ENCODE measurements around the gene STIP1. TPM values are rescaled to one million over a fixed set of nuclear protein-coding genes. Genes with fewer than 3 reads are reported as not detected.

The STIP1 gene
- total and polyA plus RNA-seq, 10 of the 15 experiments (the other 5 are each of a cell fraction or from before 2014, with no cell fraction given) = 25.2 to 291 (median 191) TPM

GRCh38 chr11:64183890-64184289 is 2.1 kb upstream of the STIP1 start:
- RAD21 ChIA-PET (ENCODE audit: unreplicated experiment) = interaction anchor here (0.9 to 2.5 kb wide), 3 partner anchors 22 to 198 kb away, joined by 3 to 32 read pairs (median 3); partner anchors contain the start of gene FERMT3
- BruUV-seq (replicated peaks) = no TSS peak
- Histone ChIP-seq H3K36me3 (ENCODE audit: control insufficient read depth in 2 of 2, insufficient read depth in 2 of 2, low read length in 1 of 2) (no peaks in the 10 kb centered on the region), H3K27me3 (replicated peaks in 1 of 2; ENCODE audit: control insufficient read depth in 2 of 2, insufficient read depth in 2 of 2, low read length in 1 of 2) (no peaks in the 10 kb centered on the region), H3K27ac (ENCODE audit: control insufficient read depth, insufficient read depth) (peak overlapping the region; percentile 33; the same call in 1 of the 2 replicates), H3K4me1 (ENCODE audit: control insufficient read depth, insufficient read depth, low read length) (peaks cover 20% of the 10 kb centered on the region), H3K79me2 (ENCODE audit: control insufficient read depth, insufficient read depth, low read length) (peaks cover 22% of the 10 kb centered on the region), H2AFZ (ENCODE audit: control insufficient read depth, low read depth, low read length) (no peak overlapping the region), H4K20me1 (ENCODE audit: control insufficient read depth, insufficient read depth) (peaks cover 3% of the 10 kb centered on the region; the same call in 1 of the 2 replicates), H3K4me3 (peak overlapping the region; percentile 80; the same call in 1 of the 2 replicates), H3K4me2 (ENCODE audit: control insufficient read depth, insufficient read depth) (peak overlapping the region; percentile 98), H3K9me3 (replicated peaks; ENCODE audit: control insufficient read depth, insufficient read depth, low read length) (no peaks in the 10 kb centered on the region), H3K9ac (ENCODE audit: control insufficient read depth, insufficient read depth, low read length) (peak overlapping the region; percentile 7; the same call in 1 of the 2 replicates)
- DNase-seq (ENCODE audit: low read depth, low spot score) (no peak), FAIRE-seq (no peak), ATAC-seq (no peak)
- 76% methylated on average over 6 of the region's 7 CpGs for WGBS (ENCODE audit: insufficient coverage, insufficient replicate concordance, low lambda C conversion rate, missing lambda C conversion rate)
- CTCF ChIA-PET = interaction anchor here (0.8 to 2.1 kb wide), 3 partner anchors 68 to 183 kb away, joined by 4 to 9 read pairs (median 7); partner anchors contain the start of genes PRDX5 and TRMT112
- intact Hi-C loops (cut with micrococcal nuclease; ENCODE audit: unreplicated experiment) (no loop called here), in situ Hi-C loops (cut with MboI) (no loop called here)
- SMC1A ChIA-PET (ENCODE audit: uncharacterized antibody, unreplicated experiment) = no interaction called here
- no peak for TF ChIP-seq ETV6 (conservative IDR thresholded peaks at IDR 0.05 in 1 of 2, IDR thresholded peaks at IDR 0.05 in 1 of 2; ENCODE audit: borderline replicate concordance in 1 of 2, low read depth in 1 of 2)
- TF ChIP-seq CREB1 (IDR thresholded peaks at IDR 0.05; ENCODE audit: low read depth) = no peak
- TF ChIP-seq BACH1 (IDR thresholded peaks at IDR 0.05; ENCODE audit: borderline replicate concordance) = no peak
- no peak for TF ChIP-seq GATAD2B (conservative IDR thresholded peaks at IDR 0.05; ENCODE audit: low read depth)
- no peak for TF ChIP-seq CEBPZ (IDR thresholded peaks at IDR 0.05; ENCODE audit: low read depth, low read length)
- no peak for TF ChIP-seq POLR2AphosphoS2 (IDR thresholded peaks at IDR 0.05; ENCODE audit: low read depth, low read length)
- TF ChIP-seq, protein P1, sequence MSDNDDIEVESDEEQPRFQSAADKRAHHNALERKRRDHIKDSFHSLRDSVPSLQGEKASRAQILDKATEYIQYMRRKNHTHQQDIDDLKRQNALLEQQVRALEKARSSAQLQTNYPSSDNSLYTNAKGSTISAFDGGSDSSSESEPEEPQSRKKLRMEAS (IDR thresholded peaks at IDR 0.05; ENCODE audit: low read depth, low read length) = no peak
- TF ChIP-seq KLF5 (IDR thresholded peaks at IDR 0.05; ENCODE audit: partially characterized antibody) = no peak
- TF ChIP-seq CUX1 (IDR thresholded peaks at IDR 0.05; ENCODE audit: insufficient replicate concordance, low read depth, low read length) = no peak
- no peak for TF ChIP-seq FOXM1 (IDR thresholded peaks at IDR 0.05; ENCODE audit: low read depth, low read length)
- TF ChIP-seq, protein P2, sequence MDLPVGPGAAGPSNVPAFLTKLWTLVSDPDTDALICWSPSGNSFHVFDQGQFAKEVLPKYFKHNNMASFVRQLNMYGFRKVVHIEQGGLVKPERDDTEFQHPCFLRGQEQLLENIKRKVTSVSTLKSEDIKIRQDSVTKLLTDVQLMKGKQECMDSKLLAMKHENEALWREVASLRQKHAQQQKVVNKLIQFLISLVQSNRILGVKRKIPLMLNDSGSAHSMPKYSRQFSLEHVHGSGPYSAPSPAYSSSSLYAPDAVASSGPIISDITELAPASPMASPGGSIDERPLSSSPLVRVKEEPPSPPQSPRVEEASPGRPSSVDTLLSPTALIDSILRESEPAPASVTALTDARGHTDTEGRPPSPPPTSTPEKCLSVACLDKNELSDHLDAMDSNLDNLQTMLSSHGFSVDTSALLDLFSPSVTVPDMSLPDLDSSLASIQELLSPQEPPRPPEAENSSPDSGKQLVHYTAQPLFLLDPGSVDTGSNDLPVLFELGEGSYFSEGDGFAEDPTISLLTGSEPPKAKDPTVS (IDR thresholded peaks at IDR 0.05; ENCODE audit: low read depth, low read length) = no peak
- POLR2A ChIA-PET = interaction anchor here (0.5 to 6.4 kb wide), 5 partner anchors 22 to 1387 kb away, joined by 3 to 68 read pairs (median 6); partner anchors contain the start of genes FERMT3, NUDT22 and TRPT1

Data from GM12878 (cell line).